Stimulated activated memory B cell treated with anti-CD40 and anti-IgM and Interleukin-4, amounts not matched to agents 10 μg/mL and 1 μg/mL and 100 μg/mL, for 72 hours (primary cell): ENCODE results near the gene NADK2.
A peak's percentile ranks its signal among the peaks of the same experiment; 100 is the strongest.
"Not testable (repeated sequence)": the region's sequence is repeated elsewhere in the genome, so short reads cannot be mapped to it uniquely, and the experiment has no call there.

Source experiments
- ATAC-seq: fragments of 150-1000 bp; cut with Tn5 transposase; 2 replicates; pipeline ENCODE4 v1.10.0; 2021
- H3K27ac Mint-ChIP-seq: one replicate; pipeline ENCODE4 v1.8.0; 2022; ENCODE audit warnings: mild to moderate bottlenecking, mixed read lengths
- H3K27me3 Mint-ChIP-seq: one replicate; pipeline ENCODE4 v1.8.0; 2022; ENCODE audit warnings: mixed read lengths
- H3K36me3 Mint-ChIP-seq: one replicate; pipeline ENCODE4 v1.8.0; 2022; ENCODE audit warnings: mixed read lengths
- H3K4me1 Mint-ChIP-seq: one replicate; pipeline ENCODE4 v1.8.0; 2022; ENCODE audit warnings: mixed read lengths
- H3K4me3 Mint-ChIP-seq: one replicate; pipeline ENCODE4 v1.8.0; 2022; ENCODE audit warnings: mild to moderate bottlenecking, moderate library complexity, mixed read lengths
- H3K9me3 Mint-ChIP-seq: one replicate; pipeline ENCODE4 v1.8.0; 2022; ENCODE audit warnings: mixed read lengths

The NADK2 gene

GRCh38 chr5:36241631-36242533, at the start of gene NADK2:
NADK2 (minus strand) TSS chr5:36241925; CDS start chr5:36241798, 127 bp downstream.
- peak; percentile 91 for ATAC-seq
- Mint-ChIP-seq H3K36me3 (no peaks in the 10 kb centered on the region), H3K27me3 (no peaks in the 10 kb centered on the region), H3K9me3 (no peaks in the 10 kb centered on the region), H3K4me3 (peak within 1 kb of the TSS; percentile 83), H3K4me1 (peaks cover 51% of the 10 kb centered on the region), H3K27ac (peak within 1 kb of the TSS; percentile 88)

GRCh38 chr5:36285837-36286615, 44.3 kb upstream of the NADK2 start:
- H3K4me3 Mint-ChIP-seq = no peak overlapping the region
- no peak overlapping the region for H3K27ac Mint-ChIP-seq
- no peaks in the 10 kb centered on the region for H3K9me3 Mint-ChIP-seq
- H3K27me3 Mint-ChIP-seq = peaks cover 7% of the 10 kb centered on the region
- peaks cover 10% of the 10 kb centered on the region for H3K4me1 Mint-ChIP-seq
- no peak for ATAC-seq
- no peaks in the 10 kb centered on the region for H3K36me3 Mint-ChIP-seq

- not testable (repeated sequence) for H3K27me3 Mint-ChIP-seq, H3K4me1 Mint-ChIP-seq, H3K9me3 Mint-ChIP-seq, H3K27ac Mint-ChIP-seq, ATAC-seq, H3K4me3 Mint-ChIP-seq, H3K36me3 Mint-ChIP-seq
Measured at GRCh38 chr5:36283775-36284174, 42.0 kb upstream of the NADK2 start.

GRCh38 chr5:36281626-36282025, 39.9 kb upstream of the NADK2 start:
- Mint-ChIP-seq H3K9me3 (no peaks in the 10 kb centered on the region), H3K4me3 (no peak overlapping the region), H3K27ac (no peak overlapping the region), H3K27me3 (peaks cover 7% of the 10 kb centered on the region), H3K36me3 (no peaks in the 10 kb centered on the region), H3K4me1 (peaks cover 18% of the 10 kb centered on the region)
- no peak for ATAC-seq

- H3K4me1 Mint-ChIP-seq = peaks cover 18% of the 10 kb centered on the region
- no peaks in the 10 kb centered on the region for H3K36me3 Mint-ChIP-seq
- no peak overlapping the region for H3K27ac Mint-ChIP-seq
- no peaks in the 10 kb centered on the region for H3K9me3 Mint-ChIP-seq
- H3K27me3 Mint-ChIP-seq = peaks cover 13% of the 10 kb centered on the region
- H3K4me3 Mint-ChIP-seq = no peak overlapping the region
- no peak for ATAC-seq
Measured at GRCh38 chr5:36279054-36279698, 37.5 kb upstream of the NADK2 start.

- no peak overlapping the region for H3K4me3 Mint-ChIP-seq
- no peaks in the 10 kb centered on the region for H3K9me3 Mint-ChIP-seq
- peaks cover 10% of the 10 kb centered on the region for H3K27me3 Mint-ChIP-seq
- H3K36me3 Mint-ChIP-seq = no peaks in the 10 kb centered on the region
- no peak overlapping the region for H3K27ac Mint-ChIP-seq
- peaks cover 8% of the 10 kb centered on the region for H3K4me1 Mint-ChIP-seq
- peak; percentile 51 for ATAC-seq
Measured at GRCh38 chr5:36277521-36278176, 35.9 kb upstream of the NADK2 start.

- Mint-ChIP-seq H3K4me1 (peaks cover 8% of the 10 kb centered on the region), H3K4me3 (no peak overlapping the region), H3K36me3 (no peaks in the 10 kb centered on the region), H3K27ac (no peak overlapping the region), H3K9me3 (no peaks in the 10 kb centered on the region), H3K27me3 (peaks cover 10% of the 10 kb centered on the region)
- no peak for ATAC-seq
Measured at GRCh38 chr5:36276864-36277263, 35.1 kb upstream of the NADK2 start.

- Mint-ChIP-seq H3K9me3 (no peaks in the 10 kb centered on the region), H3K27ac (no peak overlapping the region), H3K27me3 (peaks cover 10% of the 10 kb centered on the region), H3K4me1 (peaks cover 8% of the 10 kb centered on the region), H3K36me3 (no peaks in the 10 kb centered on the region), H3K4me3 (no peak overlapping the region)
- ATAC-seq = no peak
Measured at GRCh38 chr5:36273809-36274526, 32.2 kb upstream of the NADK2 start.

- Mint-ChIP-seq H3K36me3 (no peaks in the 10 kb centered on the region), H3K27me3 (peaks cover 10% of the 10 kb centered on the region), H3K27ac (no peak overlapping the region), H3K9me3 (no peaks in the 10 kb centered on the region), H3K4me1 (no peaks in the 10 kb centered on the region), H3K4me3 (no peak overlapping the region)
- no peak for ATAC-seq
Measured at GRCh38 chr5:36272136-36272690, 30.5 kb upstream of the NADK2 start.

- no peaks in the 10 kb centered on the region for H3K9me3 Mint-ChIP-seq
- no peaks in the 10 kb centered on the region for H3K4me1 Mint-ChIP-seq
- H3K27ac Mint-ChIP-seq = no peak overlapping the region
- H3K27me3 Mint-ChIP-seq = peaks cover 10% of the 10 kb centered on the region
- H3K36me3 Mint-ChIP-seq = no peaks in the 10 kb centered on the region
- H3K4me3 Mint-ChIP-seq = no peak overlapping the region
- no peak for ATAC-seq
Measured at GRCh38 chr5:36270876-36271575, 29.3 kb upstream of the NADK2 start.

GRCh38 chr5:36270175-36270574, 28.4 kb upstream of the NADK2 start:
- Mint-ChIP-seq H3K27ac (no peak overlapping the region), H3K9me3 (no peaks in the 10 kb centered on the region), H3K4me3 (no peak overlapping the region), H3K27me3 (peaks cover 10% of the 10 kb centered on the region), H3K36me3 (no peaks in the 10 kb centered on the region), H3K4me1 (no peaks in the 10 kb centered on the region)
- ATAC-seq = no peak

- Mint-ChIP-seq H3K36me3 (no peaks in the 10 kb centered on the region), H3K27ac (no peak overlapping the region), H3K4me3 (no peak overlapping the region), H3K9me3 (no peaks in the 10 kb centered on the region), H3K27me3 (peaks cover 7% of the 10 kb centered on the region), H3K4me1 (no peaks in the 10 kb centered on the region)
- no peak for ATAC-seq
Measured at GRCh38 chr5:36269478-36269877, 27.8 kb upstream of the NADK2 start.

GRCh38 chr5:36267905-36268304, 26.2 kb upstream of the NADK2 start:
- H3K4me3 Mint-ChIP-seq = no peak overlapping the region
- H3K27ac Mint-ChIP-seq = no peak overlapping the region
- no peaks in the 10 kb centered on the region for H3K4me1 Mint-ChIP-seq
- no peaks in the 10 kb centered on the region for H3K9me3 Mint-ChIP-seq
- no peak for ATAC-seq
- no peaks in the 10 kb centered on the region for H3K36me3 Mint-ChIP-seq
- no peaks in the 10 kb centered on the region for H3K27me3 Mint-ChIP-seq
